ENCODE measurements around the gene MAPK8.
"Not testable (repeated sequence)": the region's sequence is repeated elsewhere in the genome, so short reads cannot be mapped to it uniquely, and the experiment has no call there.

Gene MAPK8

GRCh38 chr10:48335788-48336187, 29.3 kb downstream of the MAPK8 start:
- Histone ChIP-seq H3K9ac (ENCODE audit: low read depth, low read length) (no peak overlapping the region), H3K36me3 (ENCODE audit: control insufficient read depth, insufficient read depth, low read length) (no peaks in the 10 kb centered on the region; the same call in 1 of the 2 replicates), H3K9me3 (ENCODE audit: control insufficient read depth, insufficient read depth, low read length) (peaks cover 15% of the 10 kb centered on the region; the same call in 1 of the 2 replicates), H3K27me3 (ENCODE audit: control insufficient read depth, insufficient read depth, low read length) (no peaks in the 10 kb centered on the region), H3K4me1 (ENCODE audit: control insufficient read depth, insufficient read depth, low read length) (no peaks in the 10 kb centered on the region), H3K4me3 (ENCODE audit: low read depth, low read length) (no peak overlapping the region), H3K27ac (ENCODE audit: low read depth, low read length) (no peak overlapping the region)

- Histone ChIP-seq H3K27me3 (ENCODE audit: control insufficient read depth, insufficient read depth, low read length) (no peaks in the 10 kb centered on the region), H3K4me1 (ENCODE audit: control insufficient read depth, insufficient read depth, low read length) (peaks cover 7% of the 10 kb centered on the region; the same call in 1 of the 2 replicates), H3K9me3 (ENCODE audit: control insufficient read depth, insufficient read depth, low read length) (peaks cover 5% of the 10 kb centered on the region; the same call in 1 of the 2 replicates), H3K4me3 (ENCODE audit: low read depth, low read length) (no peak overlapping the region), H3K27ac (ENCODE audit: low read depth, low read length) (no peak overlapping the region), H3K36me3 (ENCODE audit: control insufficient read depth, insufficient read depth, low read length) (no peaks in the 10 kb centered on the region), H3K9ac (ENCODE audit: low read depth, low read length) (no peak overlapping the region)
Measured at GRCh38 chr10:48336978-48337599, 30.6 kb downstream of the MAPK8 start.

GRCh38 chr10:48340734-48341133, 34.3 kb downstream of the MAPK8 start:
- H3K9me3 ChIP-seq (ENCODE audit: control insufficient read depth, insufficient read depth, low read length): no peaks in the 10 kb centered on the region
- H3K4me3 ChIP-seq (ENCODE audit: low read depth, low read length): no peak overlapping the region
- no peak overlapping the region for H3K9ac ChIP-seq (ENCODE audit: low read depth, low read length)
- peaks cover 7% of the 10 kb centered on the region; the same call in 1 of the 2 replicates for H3K4me1 ChIP-seq (ENCODE audit: control insufficient read depth, insufficient read depth, low read length)
- no peak overlapping the region for H3K27ac ChIP-seq (ENCODE audit: low read depth, low read length)
- H3K27me3 ChIP-seq (ENCODE audit: control insufficient read depth, insufficient read depth, low read length): no peaks in the 10 kb centered on the region
- no peaks in the 10 kb centered on the region for H3K36me3 ChIP-seq (ENCODE audit: control insufficient read depth, insufficient read depth, low read length)

- Histone ChIP-seq H3K4me1 (ENCODE audit: control insufficient read depth, insufficient read depth, low read length) (peaks cover 7% of the 10 kb centered on the region; the same call in 1 of the 2 replicates), H3K36me3 (ENCODE audit: control insufficient read depth, insufficient read depth, low read length) (no peaks in the 10 kb centered on the region), H3K27me3 (ENCODE audit: control insufficient read depth, insufficient read depth, low read length) (no peaks in the 10 kb centered on the region), H3K9me3 (ENCODE audit: control insufficient read depth, insufficient read depth, low read length) (peaks cover 2% of the 10 kb centered on the region; the same call in 1 of the 2 replicates), H3K27ac (ENCODE audit: low read depth, low read length) (no peak overlapping the region), H3K9ac (ENCODE audit: low read depth, low read length) (no peak overlapping the region), H3K4me3 (ENCODE audit: low read depth, low read length) (no peak overlapping the region)
Measured at GRCh38 chr10:48343106-48343505, 36.6 kb downstream of the MAPK8 start.

- no peaks in the 10 kb centered on the region for H3K36me3 ChIP-seq (ENCODE audit: control insufficient read depth, insufficient read depth, low read length)
- no peak overlapping the region for H3K9ac ChIP-seq (ENCODE audit: low read depth, low read length)
- H3K4me3 ChIP-seq (ENCODE audit: low read depth, low read length): no peak overlapping the region
- no peaks in the 10 kb centered on the region for H3K27me3 ChIP-seq (ENCODE audit: control insufficient read depth, insufficient read depth, low read length)
- H3K27ac ChIP-seq (ENCODE audit: low read depth, low read length): no peak overlapping the region
- H3K9me3 ChIP-seq (ENCODE audit: control insufficient read depth, insufficient read depth, low read length): peaks cover 2% of the 10 kb centered on the region; the same call in 1 of the 2 replicates
- H3K4me1 ChIP-seq (ENCODE audit: control insufficient read depth, insufficient read depth, low read length): peaks cover 7% of the 10 kb centered on the region; the same call in 1 of the 2 replicates
Measured at GRCh38 chr10:48343921-48344598, 37.6 kb downstream of the MAPK8 start.

GRCh38 chr10:48346248-48346647, 39.8 kb downstream of the MAPK8 start:
- not testable (repeated sequence) for H3K4me1 ChIP-seq (ENCODE audit: control insufficient read depth, insufficient read depth, low read length); H3K36me3 ChIP-seq (ENCODE audit: control insufficient read depth, insufficient read depth, low read length); H3K27ac ChIP-seq (ENCODE audit: low read depth, low read length); H3K9me3 ChIP-seq (ENCODE audit: control insufficient read depth, insufficient read depth, low read length); H3K4me3 ChIP-seq (ENCODE audit: low read depth, low read length); H3K9ac ChIP-seq (ENCODE audit: low read depth, low read length); H3K27me3 ChIP-seq (ENCODE audit: control insufficient read depth, insufficient read depth, low read length)

GRCh38 chr10:48347539-48347938, 41.1 kb downstream of the MAPK8 start:
- not testable (repeated sequence) for H3K9me3 ChIP-seq (ENCODE audit: control insufficient read depth, insufficient read depth, low read length); H3K27ac ChIP-seq (ENCODE audit: low read depth, low read length); H3K27me3 ChIP-seq (ENCODE audit: control insufficient read depth, insufficient read depth, low read length); H3K36me3 ChIP-seq (ENCODE audit: control insufficient read depth, insufficient read depth, low read length); H3K4me3 ChIP-seq (ENCODE audit: low read depth, low read length); H3K9ac ChIP-seq (ENCODE audit: low read depth, low read length); H3K4me1 ChIP-seq (ENCODE audit: control insufficient read depth, insufficient read depth, low read length)

- H3K27me3 ChIP-seq (ENCODE audit: control insufficient read depth, insufficient read depth, low read length); H3K4me1 ChIP-seq (ENCODE audit: control insufficient read depth, insufficient read depth, low read length); H3K9ac ChIP-seq (ENCODE audit: low read depth, low read length); H3K9me3 ChIP-seq (ENCODE audit: control insufficient read depth, insufficient read depth, low read length); H3K36me3 ChIP-seq (ENCODE audit: control insufficient read depth, insufficient read depth, low read length); H3K4me3 ChIP-seq (ENCODE audit: low read depth, low read length); H3K27ac ChIP-seq (ENCODE audit: low read depth, low read length): not testable (repeated sequence)
Measured at GRCh38 chr10:48347943-48348342, 41.5 kb downstream of the MAPK8 start.

GRCh38 chr10:48353246-48353645, 46.8 kb downstream of the MAPK8 start:
- H3K4me1 ChIP-seq (ENCODE audit: control insufficient read depth, insufficient read depth, low read length): no peaks in the 10 kb centered on the region
- H3K9ac ChIP-seq (ENCODE audit: low read depth, low read length): no peak overlapping the region
- H3K9me3 ChIP-seq (ENCODE audit: control insufficient read depth, insufficient read depth, low read length): no peaks in the 10 kb centered on the region
- H3K36me3 ChIP-seq (ENCODE audit: control insufficient read depth, insufficient read depth, low read length): no peaks in the 10 kb centered on the region
- H3K27ac ChIP-seq (ENCODE audit: low read depth, low read length): no peak overlapping the region
- no peak overlapping the region for H3K4me3 ChIP-seq (ENCODE audit: low read depth, low read length)
- H3K27me3 ChIP-seq (ENCODE audit: control insufficient read depth, insufficient read depth, low read length): no peaks in the 10 kb centered on the region

GRCh38 chr10:48357631-48358030, 51.2 kb downstream of the MAPK8 start:
- no peaks in the 10 kb centered on the region for H3K27me3 ChIP-seq (ENCODE audit: control insufficient read depth, insufficient read depth, low read length)
- no peak overlapping the region for H3K9ac ChIP-seq (ENCODE audit: low read depth, low read length)
- H3K27ac ChIP-seq (ENCODE audit: low read depth, low read length): no peak overlapping the region
- no peaks in the 10 kb centered on the region for H3K4me1 ChIP-seq (ENCODE audit: control insufficient read depth, insufficient read depth, low read length)
- no peak overlapping the region for H3K4me3 ChIP-seq (ENCODE audit: low read depth, low read length)
- H3K9me3 ChIP-seq (ENCODE audit: control insufficient read depth, insufficient read depth, low read length): no peaks in the 10 kb centered on the region
- no peaks in the 10 kb centered on the region for H3K36me3 ChIP-seq (ENCODE audit: control insufficient read depth, insufficient read depth, low read length)

- Histone ChIP-seq H3K27ac (ENCODE audit: low read depth, low read length) (no peak overlapping the region), H3K4me3 (ENCODE audit: low read depth, low read length) (no peak overlapping the region), H3K9me3 (ENCODE audit: control insufficient read depth, insufficient read depth, low read length) (no peaks in the 10 kb centered on the region), H3K4me1 (ENCODE audit: control insufficient read depth, insufficient read depth, low read length) (no peaks in the 10 kb centered on the region), H3K27me3 (ENCODE audit: control insufficient read depth, insufficient read depth, low read length) (no peaks in the 10 kb centered on the region), H3K9ac (ENCODE audit: low read depth, low read length) (no peak overlapping the region), H3K36me3 (ENCODE audit: control insufficient read depth, insufficient read depth, low read length) (no peaks in the 10 kb centered on the region)
Measured at GRCh38 chr10:48358162-48358561, 51.7 kb downstream of the MAPK8 start.

Data from HUES48 (cell line).